T-cell (primary cell): ENCODE data around the gene RHOG. TPM values are rescaled to one million over a fixed set of nuclear protein-coding genes. Genes with fewer than 3 reads are reported as not detected.
"Not testable (repeated sequence)": the region's sequence is repeated elsewhere in the genome, so short reads cannot be mapped to it uniquely, and the experiment has no call there.

Experiments used
- ATAC-seq, 4 experiments: fragments of 200-7000 bp in 3 of 4; fragments of 150-1000 bp in 1 of 4; cut with Tn5 transposase; replicated peaks in 1 of 4; 1 replicate in 3 of 4; 2 replicates in 1 of 4; pipeline ENCODE4 v1.10.0; 2021; ENCODE audit warnings: moderate library complexity in 3 of 4, mild to moderate bottlenecking in 2 of 4, moderate number of reproducible peaks in 1 of 4
- CTCF ChIA-PET, 2 donors: fragments of 300-600 bp; sonication (Branson Sonifier 250); formaldehyde crosslinking; loops; one replicate each; lab custom pipeline; 2022; ENCODE audit warnings: antibody characterized with exemption in 2 of 2; lab: Charles Lee
- POLR2A ChIA-PET, 2 donors: fragments of 300-600 bp; sonication (Branson Sonifier 250); formaldehyde crosslinking; loops; one replicate each; lab custom pipeline; 2022; ENCODE audit warnings: antibody characterized with exemption in 2 of 2; lab: Charles Lee
- DNase-seq, 35 experiments: peaks; one replicate each; pipeline versions ENCODE4 v3.0.0 to v3.0.0-alpha.2; 2013 to 2023
- H3K27ac ChIP-seq: one replicate; pipeline ENCODE4 v1.5.1; 2013; ENCODE audit warnings: low read length
- H3K27me3 ChIP-seq, 2 experiments: replicated peaks in 1 of 2; 1 replicate in 1 of 2; 2 replicates in 1 of 2; pipeline versions ENCODE4 v1.6.1 to v1.7.0; 2013; ENCODE audit warnings: low read length in 1 of 2, mixed read lengths in 1 of 2; ENCODE audit not compliant: control insufficient read depth in 2 of 2, insufficient read depth in 2 of 2; ENCODE audit errors: extremely low read depth in 1 of 2
- H3K36me3 ChIP-seq, 2 donors: 1 replicate in 1 of 2; 2 replicates in 1 of 2; pipeline versions ENCODE4 v1.6.1 to v1.7.0; 2013; ENCODE audit warnings: low read length in 1 of 2; ENCODE audit not compliant: control insufficient read depth in 2 of 2, insufficient read depth in 1 of 2; ENCODE audit errors: extremely low read depth in 1 of 2
- H3K4me1 ChIP-seq, 2 experiments: 1 replicate in 1 of 2; 2 replicates in 1 of 2; pipeline versions ENCODE4 v1.6.1 to v1.7.0; 2013; ENCODE audit warnings: low read length in 2 of 2, mixed read lengths in 1 of 2; ENCODE audit not compliant: insufficient read depth in 2 of 2, control insufficient read depth in 1 of 2; ENCODE audit errors: extremely low read depth in 1 of 2
- H3K4me3 ChIP-seq, 2 donors: 1 replicate in 1 of 2; 2 replicates in 1 of 2; pipeline versions ENCODE4 v1.5.1 to v1.7.0; 2013; ENCODE audit warnings: mild to moderate bottlenecking in 2 of 2, low read length in 1 of 2, moderate library complexity in 1 of 2; ENCODE audit not compliant: control insufficient read depth in 1 of 2; ENCODE audit errors: extremely low read depth in 1 of 2
- H3K9me3 ChIP-seq: 2 replicates; pipeline ENCODE4 v1.7.0; 2013
- H3K27ac Mint-ChIP-seq, 2 donors: one replicate each; pipeline ENCODE4 v1.8.0; 2020 to 2021; ENCODE audit warnings: mild to moderate bottlenecking in 2 of 2, mixed read lengths in 2 of 2
- H3K27me3 Mint-ChIP-seq, 2 donors: one replicate each; pipeline ENCODE4 v1.8.0; 2021 to 2022; ENCODE audit warnings: mixed read lengths in 2 of 2
- H3K36me3 Mint-ChIP-seq: one replicate; pipeline ENCODE4 v1.8.0; 2021; ENCODE audit warnings: mixed read lengths
- H3K4me1 Mint-ChIP-seq, 3 donors: one replicate each; pipeline ENCODE4 v1.8.0; 2020 to 2022; ENCODE audit warnings: mixed read lengths in 3 of 3, mild to moderate bottlenecking in 1 of 3
- H3K4me3 Mint-ChIP-seq, 3 donors: one replicate each; pipeline ENCODE4 v1.8.0; 2020 to 2022; ENCODE audit warnings: mild to moderate bottlenecking in 3 of 3, mixed read lengths in 3 of 3, moderate library complexity in 3 of 3
- H3K9me3 Mint-ChIP-seq, 3 donors: one replicate each; pipeline ENCODE4 v1.8.0; 2020 to 2022; ENCODE audit warnings: mixed read lengths in 3 of 3
- WGBS: methylation state at CpG from one replicate; pipeline ENCODE4 v1.1.5; 2013; ENCODE audit warnings: missing lambda C conversion rate; ENCODE audit not compliant: insufficient coverage; 5-methylcytosine and 5-hydroxymethylcytosine counted together
- total RNA-seq, 35 experiments: library from RNA in 6 of 35; stranded (reverse) in 6 of 35; fragments of 120-200 nt in 1 of 35; gene quantifications; one replicate each; pipeline versions ENCODE4 v1.2.1 to v1.2.4 and lab custom pipeline; 2013 to 2026

RHOG gene
- total RNA-seq, 5 donors from 2014 or later (not counting 1 experiment from before 2014, with no cell fraction given), result 88.1 to 108 (median 106) TPM

DNA sequence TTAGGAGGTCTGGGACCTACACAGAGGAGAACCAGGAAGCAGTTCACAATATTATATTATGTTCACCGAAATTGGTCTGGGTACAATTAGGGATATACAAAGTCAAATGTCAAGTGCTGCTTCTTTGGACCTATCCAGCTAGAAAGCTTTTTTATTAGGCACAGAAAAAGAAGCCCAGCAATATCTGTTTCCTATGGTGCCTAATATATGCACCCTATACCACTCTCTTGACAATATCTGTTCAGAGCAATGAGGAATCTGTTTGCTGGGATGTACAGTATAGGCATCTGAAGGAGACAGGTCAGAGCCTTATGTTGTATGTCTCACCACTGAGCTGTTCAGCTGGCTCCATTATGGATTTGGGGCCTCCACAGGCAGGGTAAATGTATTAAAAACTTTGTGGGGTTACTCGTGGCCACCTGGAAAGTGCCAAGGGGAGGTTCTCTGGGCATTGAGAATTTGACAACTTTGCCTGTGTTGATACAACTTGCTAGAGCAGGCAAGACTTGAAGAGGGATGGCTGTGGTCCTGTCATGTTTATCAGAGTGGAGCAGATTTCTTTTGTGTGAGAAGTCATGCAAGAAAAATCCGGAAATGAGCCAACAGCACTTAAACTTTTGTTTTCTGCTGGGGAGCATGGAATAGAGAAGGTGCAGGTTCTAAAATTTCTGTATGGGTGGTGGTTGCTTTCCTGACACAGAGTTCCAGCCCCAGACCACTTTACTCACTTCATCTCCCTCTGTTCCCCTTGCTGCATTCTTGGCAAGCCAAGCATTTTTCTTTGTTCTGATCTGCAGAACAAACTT is 24.8 kb upstream of the RHOG start:
- DNase-seq, result peak in 2 of 35 experiments; percentile 2 to 29
- no peaks in the 10 kb centered on the region for H3K27me3 ChIP-seq
- Mint-ChIP-seq H3K4me3 (peak overlapping the region; percentile 37 to 64 (median 46)), H3K4me1 (peaks cover 90 to 96% (median 92%) of the 10 kb centered on the region in 3 donors), H3K9me3 (no peaks in the 10 kb centered on the region), H3K27ac (peak overlapping the region; percentile 88 to 92), H3K27me3 (no peaks in the 10 kb centered on the region), H3K36me3 (peaks cover 6% of the 10 kb centered on the region)
- peaks cover 63 to 72% of the 10 kb centered on the region in 2 experiments for H3K4me1 ChIP-seq
- peak overlapping the region; percentile 27 for H3K27ac ChIP-seq
- CTCF ChIA-PET, result interaction anchor here (0.5 to 2.0 kb wide), 6 partner anchors 10 to 24 kb away, joined by 3 to 8 read pairs (median 4); partner anchors contain the start of gene STIM1 (in 2 of the 2)
- H3K36me3 ChIP-seq, result no peaks in the 10 kb centered on the region
- 14% methylated on average over 1 of the region's 3 CpGs for WGBS
- H3K9me3 ChIP-seq, result no peaks in the 10 kb centered on the region
- peak in 3 of 4 experiments; percentile 7 to 36 (median 34) for ATAC-seq
- no peak overlapping the region for H3K4me3 ChIP-seq
- POLR2A ChIA-PET, result interaction anchor here in 1 of 2 donors (0.5 kb wide), 1 partner anchor 13 kb away, joined by 4 read pairs; no protein-coding TSS in a partner anchor

DNA sequence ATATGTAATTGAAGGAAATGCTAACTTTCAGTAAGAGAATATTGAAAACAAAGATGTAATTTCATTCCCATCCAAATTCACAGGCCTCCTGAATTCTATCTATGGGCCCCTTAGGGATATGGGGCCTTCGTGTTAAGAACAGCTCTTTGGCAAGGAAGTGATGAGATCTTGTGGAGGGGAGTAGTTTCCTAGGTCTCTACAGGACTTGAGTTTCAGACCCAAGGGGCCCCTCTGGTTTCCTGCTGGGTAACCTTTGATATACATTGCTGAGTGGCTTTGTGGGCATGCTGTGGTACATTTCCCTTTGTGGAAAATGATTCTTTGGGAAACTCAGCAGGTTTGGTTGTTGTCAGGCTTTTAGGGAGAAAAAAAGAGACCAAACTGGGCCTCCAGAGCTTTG is 20.9 kb upstream of the RHOG start:
- no CpG with 5 or more reads among the region's 1 CpG for WGBS
- Histone ChIP-seq H3K36me3 (no peaks in the 10 kb centered on the region), H3K9me3 (no peaks in the 10 kb centered on the region), H3K4me1 (peaks cover 76 to 88% of the 10 kb centered on the region in 2 experiments), H3K27ac (peak overlapping the region; percentile 22), H3K4me3 (no peak overlapping the region), H3K27me3 (no peaks in the 10 kb centered on the region)
- Mint-ChIP-seq H3K36me3 (peaks cover 2% of the 10 kb centered on the region), H3K9me3 (no peaks in the 10 kb centered on the region), H3K27ac (peak overlapping the region; percentile 83 to 91), H3K27me3 (no peaks in the 10 kb centered on the region), H3K4me1 (peaks cover 88 to 96% (median 95%) of the 10 kb centered on the region in 3 donors), H3K4me3 (peak overlapping the region; percentile 69 to 99 (median 79))
- POLR2A ChIA-PET, result interaction anchor here in 1 of 2 donors (0.7 kb wide), 1 partner anchor 184 kb away, joined by 3 read pairs; no protein-coding TSS in a partner anchor
- no peak for DNase-seq
- ATAC-seq, result peak in 1 of 4 experiments; percentile 18
- CTCF ChIA-PET, result interaction anchor here (0.9 to 1.3 kb wide), 3 partner anchors 9 to 20 kb away, joined by 3 to 5 read pairs (median 4); no protein-coding TSS in a partner anchor

DNA sequence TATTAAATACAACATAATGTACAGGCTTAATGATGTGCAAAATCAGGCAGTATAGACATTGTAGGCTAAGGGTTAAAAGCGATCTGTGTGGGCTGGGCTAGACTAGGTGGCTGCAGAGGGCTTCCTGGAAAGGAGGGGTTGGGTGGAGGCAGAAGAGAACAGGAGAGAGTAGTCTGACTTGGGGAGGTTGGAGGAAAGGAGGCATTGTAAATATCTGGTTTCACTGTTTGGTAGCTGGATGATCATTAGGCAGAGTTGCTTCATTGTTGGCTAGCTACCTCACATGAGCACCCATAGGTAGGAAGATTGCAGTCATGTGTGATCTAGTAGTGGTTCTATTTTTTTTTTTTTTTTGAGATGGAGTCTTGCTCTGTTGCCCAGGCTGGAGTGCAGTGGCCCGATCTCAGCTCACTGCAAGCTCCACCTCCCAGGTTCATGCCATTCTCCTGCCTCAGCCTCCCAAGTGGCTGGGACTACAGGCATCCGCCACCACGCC is 20.2 kb upstream of the RHOG start:
- H3K9me3 Mint-ChIP-seq, H3K36me3 Mint-ChIP-seq, H3K36me3 ChIP-seq, H3K27me3 Mint-ChIP-seq, H3K27me3 ChIP-seq, H3K9me3 ChIP-seq: not testable (repeated sequence)
- peaks cover 70 to 81% of the 10 kb centered on the region in 2 experiments for H3K4me1 ChIP-seq
- peak overlapping the region; percentile 69 to 99 (median 79) for H3K4me3 Mint-ChIP-seq
- peak overlapping the region; percentile 30 for H3K27ac ChIP-seq
- peak overlapping the region; percentile 3 to 36 for H3K4me3 ChIP-seq
- ATAC-seq (peak; percentile 73 to 79 (median 75)), DNase-seq (peak in 9 of 35 experiments; percentile 14 to 56 (median 32))
- ChIA-PET CTCF (interaction anchor here (0.6 to 3.3 kb wide), 6 partner anchors 10 to 103 kb away, joined by 3 to 24 read pairs (median 4); partner anchors contain the start of gene RHOG (in 1 of the 2)), POLR2A (interaction anchor here in 1 of 2 donors (1.0 kb wide), 1 partner anchor 126 kb away, joined by 4 read pairs; no protein-coding TSS in a partner anchor)
- H3K27ac Mint-ChIP-seq, result peak overlapping the region; percentile 83 to 91
- peaks cover 81 to 94% (median 90%) of the 10 kb centered on the region in 3 donors for H3K4me1 Mint-ChIP-seq
- 50% methylated on average over 2 of the region's 4 CpGs for WGBS

DNA sequence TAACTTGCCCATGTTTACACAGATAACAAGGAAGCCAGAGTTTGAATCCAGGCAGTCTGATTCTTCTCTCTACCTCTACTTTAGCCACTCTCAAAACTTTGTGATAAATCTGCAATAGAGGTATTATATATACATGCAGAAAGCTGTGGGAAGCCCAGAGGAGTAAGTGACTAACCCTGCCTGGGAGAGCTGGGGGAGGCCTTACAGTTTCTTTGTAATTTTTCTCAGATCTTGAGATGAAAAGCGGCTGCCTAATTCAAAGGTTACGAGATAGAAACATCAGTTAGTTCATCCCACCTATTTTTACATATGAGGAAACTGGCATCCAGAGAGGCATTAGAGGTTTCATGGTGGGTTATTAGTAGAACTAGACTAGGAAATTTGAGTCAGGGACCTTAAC is 19.6 kb upstream of the RHOG start:
- POLR2A ChIA-PET, result interaction anchor here in 1 of 2 donors (1.0 kb wide), 1 partner anchor 126 kb away, joined by 4 read pairs; no protein-coding TSS in a partner anchor
- H3K9me3 ChIP-seq, result no peaks in the 10 kb centered on the region
- peak overlapping the region; percentile 30 for H3K27ac ChIP-seq
- Mint-ChIP-seq H3K9me3 (no peaks in the 10 kb centered on the region), H3K4me1 (peaks cover 76 to 88% (median 84%) of the 10 kb centered on the region in 3 donors), H3K4me3 (peak overlapping the region; percentile 69 to 99 (median 79)), H3K27ac (peak overlapping the region; percentile 83 to 91), H3K27me3 (no peaks in the 10 kb centered on the region), H3K36me3 (peaks cover 2% of the 10 kb centered on the region)
- WGBS, result no CpG with 5 or more reads among the region's 2 CpGs
- peak overlapping the region; percentile 3 to 36 for H3K4me3 ChIP-seq
- H3K36me3 ChIP-seq, result no peaks in the 10 kb centered on the region
- CTCF ChIA-PET, result interaction anchor here (1.0 to 3.3 kb wide), 4 partner anchors 11 to 31 kb away, joined by 3 to 24 read pairs (median 10); partner anchors contain the start of gene RHOG (in 1 of the 2)
- DNase-seq, result peak in 2 of 35 experiments; percentile 18 to 44
- no peaks in the 10 kb centered on the region for H3K27me3 ChIP-seq
- peak; percentile 21 to 37 (median 30) for ATAC-seq
- peaks cover 65 to 76% of the 10 kb centered on the region in 2 experiments for H3K4me1 ChIP-seq

DNA sequence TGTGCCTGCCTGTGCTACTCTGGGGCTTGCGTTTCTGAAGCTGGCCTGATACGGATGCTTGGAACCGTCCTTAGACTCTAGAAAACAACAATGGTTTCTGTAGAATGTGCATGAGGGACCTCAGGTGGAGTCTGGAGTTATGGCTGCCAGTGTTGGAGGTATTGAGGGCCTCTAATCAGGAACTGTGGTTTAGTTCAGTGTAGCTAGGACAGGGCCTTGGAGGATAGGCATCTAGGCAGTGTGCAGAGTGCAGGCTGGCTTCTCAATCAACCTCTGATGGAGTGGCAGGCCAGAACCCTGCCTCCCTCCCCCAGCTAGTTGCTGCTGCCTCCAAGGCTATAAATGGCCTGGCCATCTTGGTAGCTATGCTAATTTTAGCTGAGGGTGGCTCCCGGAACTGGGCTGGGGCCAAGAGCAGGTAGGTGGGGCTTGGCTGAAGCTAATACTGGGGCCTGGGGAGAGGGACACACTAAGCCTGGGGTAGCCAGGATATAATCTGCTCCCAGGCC is 18.7 kb upstream of the RHOG start:
- no peaks in the 10 kb centered on the region for H3K27me3 Mint-ChIP-seq
- Histone ChIP-seq H3K9me3 (no peaks in the 10 kb centered on the region), H3K27me3 (no peaks in the 10 kb centered on the region), H3K27ac (peak overlapping the region; percentile 30), H3K4me3 (peak overlapping the region; percentile 28 to 60), H3K4me1 (peaks cover 57 to 74% of the 10 kb centered on the region in 2 experiments), H3K36me3 (no peaks in the 10 kb centered on the region)
- DNase-seq, result peak in 1 of 35 experiments; percentile 13
- 26% methylated on average over 4 of the region's 4 CpGs for WGBS
- CTCF ChIA-PET, result interaction anchor here (0.6 to 3.3 kb wide), 10 partner anchors 9 to 47 kb away, joined by 3 to 24 read pairs (median 4); partner anchors contain the start of gene RHOG (in 1 of the 2)
- peaks cover 2% of the 10 kb centered on the region for H3K36me3 Mint-ChIP-seq
- peaks cover 70 to 82% (median 80%) of the 10 kb centered on the region in 3 donors for H3K4me1 Mint-ChIP-seq
- ATAC-seq, result no peak
- H3K4me3 Mint-ChIP-seq, result peak overlapping the region; percentile 95 to 99 (median 98)
- POLR2A ChIA-PET, result interaction anchor here (0.5 to 1.8 kb wide), 4 partner anchors 9 to 252 kb away, joined by 3 to 7 read pairs (median 4); no protein-coding TSS in a partner anchor
- H3K27ac Mint-ChIP-seq, result peak overlapping the region; percentile 83 to 91
- no peaks in the 10 kb centered on the region for H3K9me3 Mint-ChIP-seq
